GM18520 (cell line): ENCODE results near the gene FUT9.

ENCODE experiments used
- ATAC-seq: cut with Tn5 transposase; IDR thresholded peaks from one replicate; pipeline ENCODE4 v1.9.1; 2021; ENCODE audit not compliant: unreplicated experiment

The FUT9 gene

DNA sequence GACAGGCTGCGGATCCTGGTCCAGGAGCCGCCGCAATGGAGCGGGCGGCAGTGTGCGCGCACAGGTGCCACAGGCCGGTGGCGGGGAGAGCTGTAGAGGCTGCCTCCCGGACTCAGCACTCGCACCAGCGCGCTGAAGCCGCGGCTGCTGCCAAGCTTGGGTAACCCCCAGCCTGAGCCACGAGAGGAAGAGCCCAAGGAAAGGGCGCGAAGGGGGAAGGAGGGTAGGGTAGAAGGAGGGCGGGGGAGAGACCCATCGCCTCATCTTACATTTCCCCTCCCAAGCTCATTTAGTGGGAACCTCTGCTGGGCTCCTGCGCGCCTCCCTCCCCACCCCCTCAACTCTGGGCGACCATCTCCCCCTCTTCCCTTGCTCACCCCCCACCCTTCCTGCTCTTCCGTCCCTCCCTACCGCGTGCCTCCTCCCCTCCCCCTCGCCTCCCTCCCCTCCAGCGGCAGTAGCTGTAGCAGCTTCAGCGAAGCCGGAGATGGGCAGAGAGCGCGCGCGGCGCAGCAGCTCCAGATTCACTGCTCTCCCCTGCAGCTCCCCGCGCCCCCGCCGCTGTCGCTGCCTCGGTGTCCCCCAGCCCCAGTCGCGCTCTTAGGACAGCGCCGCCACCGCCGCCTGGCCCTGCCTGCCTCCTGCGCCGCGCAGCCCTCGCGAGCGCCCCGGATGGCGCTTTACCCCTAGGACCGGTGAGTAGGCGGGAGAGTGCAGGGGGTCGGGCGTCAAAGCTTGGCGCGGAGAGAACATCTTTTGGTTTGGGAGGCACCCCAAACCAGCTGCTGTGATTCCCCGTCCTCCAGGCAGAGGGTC, at the start of gene FUT9:
FUT9 (plus strand) TSS at position 457 of the 816 bp plus-strand sequence. CDS start 187,182 bp downstream, outside the sequence.
- no peak for ATAC-seq

DNA sequence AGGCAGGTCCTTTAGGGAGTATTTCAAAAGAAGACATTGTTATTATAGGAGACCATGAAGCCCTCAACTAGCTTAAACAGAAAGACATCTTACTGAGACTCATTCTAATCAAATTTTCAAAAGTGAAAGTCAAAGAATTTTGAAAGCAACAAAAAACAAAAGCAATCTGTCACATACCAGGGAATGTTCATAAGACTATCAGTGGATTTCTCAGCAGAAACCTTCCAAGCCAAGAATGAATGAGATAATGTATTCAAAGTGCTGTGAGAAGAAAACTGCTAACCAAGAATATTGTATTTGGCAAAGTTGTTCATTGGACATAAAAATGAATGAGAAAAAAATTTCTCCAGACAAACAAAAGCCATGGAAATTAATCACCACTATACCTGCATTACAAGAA, 48.2 kb upstream of the FUT9 start:
- no peak for ATAC-seq

GRCh38 chr6:95973976-95974375, 41.8 kb upstream of the FUT9 start:
- no peak for ATAC-seq

GRCh38 chr6:95978230-95978629, 37.5 kb upstream of the FUT9 start:
- no peak for ATAC-seq

DNA sequence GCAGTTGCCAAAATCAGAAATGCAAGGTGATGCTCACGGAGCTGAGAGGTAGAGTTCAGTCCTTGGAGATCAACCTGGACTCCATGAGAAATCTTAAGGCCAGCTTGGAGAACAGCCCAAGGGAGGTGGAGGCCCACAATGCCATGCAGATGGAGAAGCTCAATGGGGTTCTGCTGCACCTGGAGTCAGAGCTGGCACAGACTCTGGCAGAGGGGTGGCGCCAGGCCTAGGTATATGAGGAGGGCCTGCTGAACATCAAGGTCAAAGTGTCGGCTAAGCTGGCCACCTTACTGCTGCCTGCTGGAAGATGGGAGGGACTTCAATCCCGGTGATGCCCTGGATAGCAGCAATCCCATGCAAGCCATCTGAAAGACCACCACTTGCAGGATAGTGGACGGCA, 23.9 kb upstream of the FUT9 start:
- ATAC-seq = no peak

DNA sequence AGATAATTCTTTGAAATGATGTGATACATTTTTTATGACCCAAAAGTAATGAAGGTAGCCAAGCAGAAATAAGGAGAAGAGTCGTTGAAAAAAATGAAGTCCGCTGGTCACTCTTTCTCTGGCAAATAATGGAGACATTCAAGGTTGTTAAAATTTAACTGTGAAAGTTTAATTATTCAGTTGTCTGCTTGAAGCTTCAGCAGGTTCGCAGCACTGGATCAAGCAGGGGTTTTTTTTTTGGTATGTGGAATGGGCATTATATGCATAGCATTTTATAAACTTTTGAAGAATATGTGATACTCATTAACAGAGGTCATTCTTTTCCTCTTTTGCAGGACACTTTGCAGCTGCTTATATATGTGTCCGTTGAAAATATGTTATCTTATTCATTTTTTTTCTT, 21.6 kb upstream of the FUT9 start:
- ATAC-seq = no peak

DNA sequence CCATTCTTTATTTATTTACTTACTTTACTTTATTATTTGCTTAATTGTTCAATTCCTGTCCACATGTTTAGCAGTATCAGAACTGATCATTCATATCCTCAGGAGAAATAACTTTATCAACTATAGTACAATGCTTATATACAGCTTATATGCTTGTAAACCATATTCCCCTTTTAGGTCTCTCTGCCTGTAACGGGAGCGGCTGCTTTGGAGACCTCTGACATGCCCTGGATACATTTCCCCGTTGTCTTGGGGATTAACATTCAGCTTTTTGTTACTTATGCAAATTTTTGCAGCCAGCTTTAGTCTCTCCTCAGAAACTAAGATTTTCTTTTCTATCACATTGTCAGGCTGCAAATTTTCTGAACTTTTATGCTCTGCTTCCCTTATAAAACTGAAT, 17.6 kb upstream of the FUT9 start:
- ATAC-seq = no peak

DNA sequence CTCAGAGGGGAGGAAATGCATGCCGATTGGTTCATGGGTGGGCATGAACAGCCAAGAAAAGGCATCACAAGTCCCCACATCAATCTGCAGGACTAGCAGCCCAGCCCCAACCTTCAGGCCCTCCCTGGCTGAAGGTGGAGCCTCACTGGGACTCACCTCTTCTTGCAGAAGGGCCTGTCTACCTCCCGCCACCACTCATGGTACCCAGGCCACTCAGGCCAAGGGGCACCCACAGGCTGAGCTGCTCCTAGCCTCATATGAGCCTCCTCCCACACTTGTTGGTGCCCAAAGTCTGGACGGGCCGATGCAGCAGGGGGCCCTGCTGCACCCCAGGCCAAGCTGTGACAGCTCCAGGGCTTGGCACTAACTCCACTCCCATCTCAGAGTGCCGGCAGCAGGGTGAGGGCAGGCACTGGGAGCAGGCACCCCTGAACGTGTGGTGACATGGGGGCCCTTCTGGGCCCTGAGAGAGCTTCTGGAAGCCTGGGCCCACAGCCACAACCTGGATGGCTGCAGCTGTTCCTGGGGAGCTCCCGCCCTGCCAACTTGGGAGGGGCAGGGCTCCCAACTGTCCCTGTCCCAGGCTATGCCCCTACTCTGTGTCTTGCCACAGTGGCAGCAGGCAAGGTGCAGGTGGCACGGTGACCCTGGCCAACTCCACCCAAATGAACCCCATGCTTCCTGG, 13.7 kb upstream of the FUT9 start:
- no peak for ATAC-seq

DNA sequence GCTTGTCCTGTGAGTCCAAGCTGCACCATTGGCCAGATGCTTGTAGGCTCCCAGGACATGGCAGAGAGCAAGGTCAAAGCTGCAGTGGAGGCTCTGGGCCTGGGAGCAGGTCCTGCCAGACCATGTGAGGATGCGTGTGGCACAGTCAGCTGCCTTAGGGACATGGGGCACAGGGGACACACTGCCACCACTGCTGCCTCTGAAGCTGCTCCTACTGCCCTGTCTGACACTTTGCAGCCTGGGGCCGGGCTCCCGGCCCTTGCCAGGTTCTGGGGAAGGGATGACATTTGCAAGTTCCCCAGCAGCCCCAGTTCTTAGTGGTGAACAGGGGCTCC, 13.2 kb upstream of the FUT9 start:
- no peak for ATAC-seq

GRCh38 chr6:96002912-96003311, 12.9 kb upstream of the FUT9 start:
- no peak for ATAC-seq

DNA sequence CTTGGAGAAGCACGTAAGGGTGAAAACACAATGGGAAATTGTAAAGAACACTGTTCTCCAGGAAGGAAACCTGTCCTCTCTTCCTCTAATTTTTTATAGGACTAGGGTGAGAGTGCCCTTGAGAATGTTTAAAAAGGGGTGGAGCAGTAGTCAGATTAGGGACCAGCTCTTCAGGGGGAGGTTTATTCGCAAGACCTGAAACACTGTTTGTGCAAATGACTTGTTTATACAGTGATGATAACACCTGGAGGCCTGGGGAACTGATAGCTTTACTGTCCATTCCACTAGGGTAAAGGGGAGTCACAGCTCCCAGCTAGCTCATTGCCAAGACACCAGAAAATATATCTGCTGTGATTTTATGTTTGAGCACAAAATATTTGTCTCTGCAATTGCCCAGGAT, 8.1 kb upstream of the FUT9 start:
- ATAC-seq = no peak

DNA sequence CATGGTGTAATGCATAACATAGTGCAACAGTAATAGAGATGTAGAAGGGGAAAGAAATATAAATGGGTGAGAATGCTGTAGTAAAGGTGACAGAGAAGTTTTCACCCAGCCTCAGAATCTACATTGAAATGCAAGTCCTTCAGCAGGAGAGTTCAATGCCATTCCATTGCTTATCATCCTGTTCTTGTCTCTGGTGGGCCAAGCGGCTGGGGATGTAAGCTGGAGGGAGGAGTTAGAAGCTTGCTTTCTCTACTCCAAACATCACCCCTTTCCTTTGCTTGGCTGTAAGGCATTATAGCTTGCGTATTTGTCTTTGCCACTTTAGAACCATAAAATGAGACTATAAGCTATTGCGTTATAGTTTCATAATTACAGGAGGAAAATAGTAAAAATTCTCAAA, 2.2 kb upstream of the FUT9 start:
- no peak for ATAC-seq

DNA sequence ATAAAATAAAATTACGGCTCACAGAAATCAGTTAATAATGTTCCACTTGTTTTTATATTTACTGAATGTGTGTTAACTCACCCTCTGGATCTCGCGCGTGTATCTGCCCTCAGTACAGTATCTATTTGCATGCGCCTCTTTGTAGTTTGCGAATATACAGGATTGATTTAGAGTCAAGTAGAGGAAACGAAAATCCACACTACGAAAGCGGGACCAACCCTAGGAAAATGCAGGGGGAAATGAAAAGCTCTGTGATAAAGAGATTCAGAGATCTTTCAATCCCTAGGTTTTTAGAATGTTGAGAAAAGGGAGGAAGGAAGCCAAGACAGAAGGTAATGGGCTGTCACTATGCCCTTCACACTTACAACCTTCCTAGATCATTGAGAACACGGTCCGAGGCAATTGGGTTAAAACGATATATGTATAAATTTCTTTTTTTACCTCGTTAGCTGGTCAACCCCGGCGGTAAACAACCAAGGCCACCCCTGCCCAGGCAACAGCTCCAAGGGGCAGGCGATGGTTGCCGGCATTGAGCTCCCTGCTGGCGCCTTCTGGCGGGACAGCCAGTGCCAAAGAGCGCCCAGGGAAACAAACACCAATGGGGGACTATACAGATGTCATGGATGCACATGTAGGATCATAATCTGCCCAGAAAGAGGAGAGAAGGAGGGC, 792 bp upstream of the FUT9 start:
- no peak for ATAC-seq

DNA sequence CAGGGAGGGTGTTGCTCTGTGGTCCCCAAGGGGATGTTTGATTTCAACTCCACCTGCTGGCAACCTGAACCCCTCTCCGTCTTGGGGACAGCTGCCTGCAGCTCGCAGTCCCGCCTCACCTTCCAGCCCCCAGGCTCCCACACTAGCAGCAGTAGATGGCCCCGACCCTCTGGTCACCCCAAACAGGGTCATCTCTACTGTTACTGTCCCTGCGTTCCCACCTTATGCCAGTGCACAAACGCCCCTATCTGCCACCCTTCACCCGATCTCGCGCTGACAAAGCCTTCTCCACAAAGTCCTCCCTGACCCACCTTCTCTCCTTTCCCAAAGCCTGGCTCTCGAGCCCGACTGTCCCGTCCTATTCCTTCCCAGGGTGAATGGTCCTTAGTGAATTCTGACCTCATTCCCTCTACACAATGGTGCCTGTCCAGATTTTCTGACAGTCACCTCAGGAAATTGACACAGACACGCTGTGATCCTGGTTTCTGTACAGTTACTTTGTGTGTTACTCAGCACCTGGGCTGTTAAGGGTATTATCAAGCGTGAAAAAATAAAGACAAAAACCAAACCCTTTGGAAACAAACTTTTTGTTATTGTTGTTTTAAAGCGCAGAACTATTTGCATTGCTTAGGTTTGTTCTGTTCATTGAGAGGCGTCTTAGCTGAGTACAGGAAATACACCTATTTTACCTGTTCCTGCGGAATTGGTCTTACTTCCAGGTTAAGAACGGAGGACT, 728 bp downstream of the FUT9 start:
- ATAC-seq = no peak

DNA sequence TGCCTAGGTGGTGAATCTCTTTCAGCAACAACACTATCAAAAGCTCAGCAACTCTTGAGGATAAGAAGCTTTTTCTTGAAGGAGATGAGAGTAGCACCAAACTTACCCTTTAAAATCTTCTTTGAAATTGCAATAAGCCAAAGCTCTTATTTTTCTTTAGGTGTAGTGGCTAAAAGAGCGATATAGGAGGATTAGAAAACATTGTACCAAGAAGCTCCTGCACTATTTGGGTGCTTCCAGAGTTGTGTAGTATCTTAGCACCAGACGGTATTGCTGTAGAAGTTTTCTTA, 1.2 kb downstream of the FUT9 start:
- no peak for ATAC-seq

- ATAC-seq = no peak
These were observed 6.5 kb downstream of the FUT9 start for GRCh38 chr6:96022225-96022624.

GRCh38 chr6:96032661-96033060, 16.9 kb downstream of the FUT9 start:
- ATAC-seq = no peak

- no peak for ATAC-seq
These were observed 35.8 kb downstream of the FUT9 start for GRCh38 chr6:96051555-96051954.

DNA sequence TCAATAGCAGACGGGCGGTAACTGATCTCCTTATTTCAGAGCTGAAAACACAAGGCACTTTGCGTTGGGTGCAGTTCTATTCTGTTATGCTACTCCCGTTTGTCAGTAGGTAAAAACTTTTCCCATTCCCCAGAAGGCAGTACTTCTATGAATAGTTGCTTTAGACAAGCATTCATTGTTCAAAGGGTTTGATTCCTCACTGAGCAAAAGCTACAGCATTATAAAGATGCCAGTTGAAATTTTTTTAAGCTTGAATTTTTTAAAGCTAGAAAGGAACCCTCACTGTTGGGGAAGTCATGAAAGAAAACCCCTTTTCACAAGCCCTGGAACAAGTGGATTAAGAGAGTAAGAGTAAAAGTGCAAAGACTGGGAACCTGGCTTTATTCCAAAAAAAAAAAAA, 42.3 kb downstream of the FUT9 start:
- no peak for ATAC-seq

GRCh38 chr6:96059586-96059985, 43.8 kb downstream of the FUT9 start:
- ATAC-seq = no peak

GRCh38 chr6:96060249-96060648, 44.5 kb downstream of the FUT9 start:
- no peak for ATAC-seq

DNA sequence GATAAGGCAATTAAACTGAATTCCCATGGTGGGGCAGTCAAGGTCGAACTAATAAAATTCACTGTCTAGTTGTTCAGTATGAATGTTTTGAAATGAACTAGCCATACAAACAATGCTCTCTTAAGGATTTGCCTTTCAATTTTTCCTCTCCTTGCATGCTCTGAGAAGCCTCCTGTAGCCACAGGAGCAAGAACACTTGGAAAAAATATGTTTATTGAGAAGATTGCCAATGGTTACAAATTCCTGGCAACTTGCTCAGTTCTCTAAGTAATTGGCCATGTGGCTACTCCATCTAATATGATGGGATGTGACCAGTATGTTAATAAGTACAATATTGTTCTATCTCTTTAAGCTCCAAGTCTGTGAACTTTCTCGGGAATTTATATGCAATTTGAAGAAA, 49.4 kb downstream of the FUT9 start:
- no peak for ATAC-seq
